Neural cell (in vitro differentiated cells): Measurements from ENCODE around the gene ANKRD2. TPM values are rescaled to one million over a fixed set of nuclear protein-coding genes. Genes with fewer than 3 reads are reported as not detected.

Experiments used
- H2AFZ ChIP-seq: fragments of 200-600, 300-800 bp; sonication (generic), shearing (Covaris generic); 2 replicates; pipeline ENCODE4 v1.6.0; 2014; ENCODE audit warnings: low read depth, mild to moderate bottlenecking, antibody characterized with exemption, low read length, moderate library complexity
- H3F3A ChIP-seq: fragments of 200-600 bp; shearing (Covaris generic); 2 replicates; pipeline ENCODE4 v1.6.1; 2016; ENCODE audit warnings: mild to moderate bottlenecking, moderate library complexity, mixed read lengths, antibody characterized with exemption, low read length; ENCODE audit not compliant: insufficient read depth, poor library complexity, severe bottlenecking
- H3K27ac ChIP-seq: fragments of 200-600, 300-800 bp; sonication (generic), shearing (Covaris generic); 2 replicates; pipeline ENCODE4 v1.5.1; 2014; ENCODE audit warnings: mild to moderate bottlenecking, low read length, moderate library complexity
- H3K27me3 ChIP-seq: fragments of 300-800, 200-600 bp; sonication (generic), shearing (Covaris generic); 2 replicates; pipeline ENCODE4 v1.6.0; 2014; ENCODE audit warnings: mild to moderate bottlenecking, low read depth, low read length, moderate library complexity; ENCODE audit not compliant: insufficient read depth
- H3K36me3 ChIP-seq: fragments of 300-800, 200-600 bp; sonication (generic), shearing (Covaris generic); 2 replicates; pipeline ENCODE4 v1.5.1; 2014; ENCODE audit warnings: mild to moderate bottlenecking, antibody characterized with exemption, low read length, moderate library complexity; ENCODE audit not compliant: insufficient read depth
- H3K4me2 ChIP-seq: fragments of 300-800, 200-600 bp; sonication (generic), shearing (Covaris generic); 2 replicates; pipeline ENCODE4 v1.6.0; 2014; ENCODE audit warnings: mild to moderate bottlenecking, low read length
- H3K4me3 ChIP-seq: fragments of 300-800, 200-600 bp; sonication (generic), shearing (Covaris generic); 2 replicates; pipeline ENCODE4 v1.5.1; 2014; ENCODE audit warnings: mild to moderate bottlenecking, low read length, moderate library complexity
- H3K79me2 ChIP-seq: fragments of 200-600 bp; shearing (Covaris generic); replicated peaks from 2 replicates; pipeline ENCODE4 v1.6.0; 2014; ENCODE audit warnings: mild to moderate bottlenecking, low read length, moderate library complexity; ENCODE audit not compliant: insufficient read depth
- H3K9ac ChIP-seq: fragments of 300-800, 200-600 bp; sonication (generic), shearing (Covaris generic); 2 replicates; pipeline ENCODE4 v1.6.1; 2016; ENCODE audit warnings: mild to moderate bottlenecking, low read length, mixed read lengths
- H3K9me2 ChIP-seq: fragments of 200-600 bp; shearing (Covaris generic); 2 replicates; pipeline ENCODE4 v1.6.1; 2016; ENCODE audit warnings: mild to moderate bottlenecking, low read length, mixed read lengths; ENCODE audit not compliant: insufficient read depth
- H3K9me3 ChIP-seq: fragments of 200-600, 300-800 bp; sonication (generic), shearing (Covaris generic); 2 replicates; pipeline ENCODE4 v1.6.1; 2016; ENCODE audit warnings: mild to moderate bottlenecking, mixed run types, low read length, moderate library complexity, mixed read lengths
- H4K20me1 ChIP-seq: fragments of 200-600 bp; shearing (Covaris generic); 2 replicates; pipeline ENCODE4 v1.6.1; 2016; ENCODE audit warnings: mild to moderate bottlenecking, mixed run types; ENCODE audit not compliant: insufficient read depth
- CTCF ChIP-seq: fragments of 450-650 bp; IDR thresholded peaks from 2 replicates; pipeline ENCODE4 v1.5.1; 2014; ENCODE audit warnings: antibody characterized with exemption, mild to moderate bottlenecking, moderate library complexity; ENCODE audit not compliant: poor library complexity, severe bottlenecking
- EP300 ChIP-seq: fragments of 450-650 bp; conservative IDR thresholded peaks from 2 replicates; pipeline ENCODE4 v1.6.1; 2014; ENCODE audit warnings: antibody characterized with exemption, mild to moderate bottlenecking, moderate library complexity; ENCODE audit not compliant: poor library complexity, severe bottlenecking
- EZH2 ChIP-seq: fragments of 200-600, 300-800 bp; shearing (Covaris generic), sonication (generic); IDR thresholded peaks from 2 replicates; pipeline ENCODE4 v1.6.1; 2014; ENCODE audit warnings: antibody characterized with exemption, low read length, borderline replicate concordance, mild to moderate bottlenecking; ENCODE audit not compliant: insufficient read depth, poor library complexity, severe bottlenecking
- MXI1 ChIP-seq: fragments of 450-650 bp; conservative IDR thresholded peaks from 2 replicates; pipeline ENCODE4 v1.6.1; 2014; ENCODE audit warnings: antibody characterized with exemption, mild to moderate bottlenecking; ENCODE audit not compliant: poor library complexity, severe bottlenecking
- POLR2AphosphoS5 ChIP-seq: IDR thresholded peaks from 2 replicates; pipeline ENCODE4 v1.6.1; 2012
- RAD21 ChIP-seq: fragments of 450-650 bp; conservative IDR thresholded peaks from 2 replicates; pipeline ENCODE4 v1.6.1; 2014; ENCODE audit warnings: antibody characterized with exemption, mild to moderate bottlenecking, moderate library complexity
- REST ChIP-seq: IDR thresholded peaks from 2 replicates; pipeline ENCODE4 v1.6.1; 2012; ENCODE audit warnings: borderline replicate concordance
- SMC3 ChIP-seq: fragments of 450-650 bp; conservative IDR thresholded peaks from 2 replicates; pipeline ENCODE4 v1.6.1; 2014; ENCODE audit warnings: antibody characterized with exemption, mild to moderate bottlenecking, moderate library complexity; ENCODE audit not compliant: poor library complexity
- TAF1 ChIP-seq: IDR thresholded peaks from 2 replicates; pipeline ENCODE4 v1.6.1; 2012; ENCODE audit warnings: low read depth
- polyA minus RNA-seq: library from RNA; depleted of rRNA, polyadenylated mRNA; stranded (reverse); fragments of >200 nt; gene quantifications from 2 replicates; pipeline ENCODE4 v1.2.3, GENCODE V29; 2014
- polyA plus RNA-seq: library from polyadenylated mRNA; depleted of rRNA; stranded (reverse); fragments of >200 nt; gene quantifications from 2 replicates; pipeline ENCODE4 v1.2.3, GENCODE V29; 2014

Gene ANKRD2
- polyA plus RNA-seq (not detected in 2 replicates), polyA minus RNA-seq (not detected in 2 replicates)

GRCh38 chr10:97572214-97572989, at the start of gene ANKRD2:
TSS of gene ANKRD2 (plus strand) at chr10:97572779. CDS start at chr10:97572789, 10 bp downstream.
- Histone ChIP-seq H3K79me2 (no peaks in the 10 kb centered on the region), H4K20me1 (no peaks in the 10 kb centered on the region), H3K4me2 (no peak within 1 kb of the TSS), H3F3A (no peaks in the 10 kb centered on the region), H2AFZ (no peak within 1 kb of the TSS), H3K27ac (no peak within 1 kb of the TSS), H3K9me2 (no peaks in the 10 kb centered on the region), H3K36me3 (no peaks in the 10 kb centered on the region), H3K9ac (no peak within 1 kb of the TSS), H3K4me3 (no peak within 1 kb of the TSS), H3K9me3 (no peaks in the 10 kb centered on the region), H3K27me3 (no peaks in the 10 kb centered on the region)
- TF ChIP-seq SMC3 (peak; percentile 70), RAD21 (peak; percentile 65), CTCF (peak; percentile 74), MXI1 (no peak)

DNA sequence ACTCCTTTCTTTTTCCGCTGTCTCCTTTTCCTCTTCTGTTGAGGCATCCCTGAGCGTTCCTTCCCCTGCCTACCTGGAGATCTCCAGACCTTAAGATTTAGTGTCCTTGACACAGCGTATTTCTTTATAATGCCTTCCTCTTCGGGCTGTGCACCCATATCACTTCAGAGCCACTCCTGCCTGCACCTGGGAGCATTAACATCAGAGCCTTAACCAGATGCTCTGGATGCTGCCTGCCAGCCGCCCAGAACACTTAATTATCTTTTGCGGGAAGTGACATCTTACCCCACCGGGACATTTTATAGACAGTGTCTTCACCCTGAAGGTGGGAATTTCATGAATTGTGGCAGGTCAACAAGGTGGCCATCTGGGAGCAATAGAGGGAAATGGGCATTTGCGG, 49.6 kb upstream of the ANKRD2 start:
- H3K27me3 ChIP-seq, result no peaks in the 10 kb centered on the region
- H3K9me3 ChIP-seq, result no peaks in the 10 kb centered on the region
- H4K20me1 ChIP-seq, result no peaks in the 10 kb centered on the region
- no peak overlapping the region for H3K27ac ChIP-seq
- H3K9ac ChIP-seq, result no peak overlapping the region
- no peaks in the 10 kb centered on the region for H3K36me3 ChIP-seq
- no peaks in the 10 kb centered on the region for H3K79me2 ChIP-seq
- H3K4me2 ChIP-seq, result no peak overlapping the region
- H3K4me3 ChIP-seq, result no peak overlapping the region
- H2AFZ ChIP-seq, result no peak overlapping the region
- H3K9me2 ChIP-seq, result no peaks in the 10 kb centered on the region
- no peaks in the 10 kb centered on the region for H3F3A ChIP-seq
- no peak for TF ChIP-seq EP300
- no peak for TF ChIP-seq TAF1
- TF ChIP-seq REST, result no peak
- TF ChIP-seq CTCF, result no peak
- no peak for TF ChIP-seq POLR2AphosphoS5
- TF ChIP-seq MXI1, result no peak
- TF ChIP-seq EZH2, result no peak
- TF ChIP-seq RAD21, result no peak
- TF ChIP-seq SMC3, result no peak
